D721Med (cell line): ENCODE measurements around the gene VWA8.
A peak's percentile ranks its signal among the peaks of the same experiment; 100 is the strongest.

ENCODE experiments used
- DNase-seq: peaks from one replicate; pipeline ENCODE4 v3.0.0; 2011; ENCODE audit warnings: low spot score; ENCODE audit not compliant: insufficient read length
- FAIRE-seq: peaks from 2 replicates; lab custom pipeline; 2011; peaks lifted over from hg19 to GRCh38; lab: Jason Lieb, UNC
- CTCF ChIP-seq: IDR thresholded peaks from 2 replicates; pipeline ENCODE4 v1.5.1; 2012; ENCODE audit warnings: mild to moderate bottlenecking, control low read depth; ENCODE audit not compliant: insufficient read depth; ENCODE audit errors: missing control alignments

VWA8 gene

GRCh38 chr13:41674246-41674645 lies 286.7 kb downstream of the VWA8 start:
- DNase-seq (no peak), FAIRE-seq (no peak)
- TF ChIP-seq CTCF, result no peak

DNA sequence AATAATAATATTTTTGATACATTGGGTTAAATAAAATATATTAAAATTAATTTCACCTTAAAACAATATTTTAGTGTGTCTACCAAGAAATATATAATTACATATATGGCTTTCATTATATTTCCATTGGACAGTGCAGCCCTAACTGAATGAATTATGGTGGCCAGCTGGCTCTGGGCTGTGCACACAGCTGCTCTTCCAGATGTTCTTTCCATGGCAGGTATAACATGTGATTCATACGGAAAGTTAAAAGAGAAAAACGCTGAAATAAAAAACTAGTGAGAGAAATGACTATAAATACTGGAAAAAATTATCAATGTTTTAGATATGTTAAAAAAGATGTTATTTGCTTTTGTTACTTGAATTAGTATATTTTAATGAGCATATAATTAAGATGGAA lies 287.3 kb downstream of the VWA8 start:
- no peak for FAIRE-seq
- TF ChIP-seq CTCF, result no peak
- DNase-seq, result no peak

DNA sequence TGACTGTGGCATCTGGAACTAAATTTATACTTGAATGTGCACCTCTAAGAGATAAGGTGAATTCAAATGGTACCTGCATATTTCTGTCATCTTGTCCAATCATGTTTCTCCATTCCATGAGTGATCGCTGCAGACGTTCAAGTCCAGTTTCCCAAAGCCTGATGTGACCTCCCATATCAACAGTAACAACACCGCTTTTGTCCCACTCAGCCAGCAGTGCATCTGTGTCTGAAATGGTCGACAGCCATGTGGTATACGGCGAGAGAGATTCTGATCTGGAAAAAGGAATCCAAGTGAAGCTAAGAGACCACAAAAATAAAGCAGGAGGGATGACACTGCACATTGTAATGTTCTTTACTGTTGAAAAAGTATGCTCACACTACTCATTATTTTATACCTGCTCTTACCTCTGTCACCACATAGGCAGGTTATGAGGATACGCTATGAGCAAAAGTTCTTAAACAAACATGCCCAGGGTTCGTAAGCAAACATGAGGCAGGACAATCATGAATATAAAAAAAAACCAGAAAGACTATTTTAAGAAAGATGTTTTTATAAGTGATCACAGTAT lies 290.0 kb downstream of the VWA8 start:
- FAIRE-seq, result no peak
- DNase-seq, result no peak
- TF ChIP-seq CTCF, result no peak

DNA sequence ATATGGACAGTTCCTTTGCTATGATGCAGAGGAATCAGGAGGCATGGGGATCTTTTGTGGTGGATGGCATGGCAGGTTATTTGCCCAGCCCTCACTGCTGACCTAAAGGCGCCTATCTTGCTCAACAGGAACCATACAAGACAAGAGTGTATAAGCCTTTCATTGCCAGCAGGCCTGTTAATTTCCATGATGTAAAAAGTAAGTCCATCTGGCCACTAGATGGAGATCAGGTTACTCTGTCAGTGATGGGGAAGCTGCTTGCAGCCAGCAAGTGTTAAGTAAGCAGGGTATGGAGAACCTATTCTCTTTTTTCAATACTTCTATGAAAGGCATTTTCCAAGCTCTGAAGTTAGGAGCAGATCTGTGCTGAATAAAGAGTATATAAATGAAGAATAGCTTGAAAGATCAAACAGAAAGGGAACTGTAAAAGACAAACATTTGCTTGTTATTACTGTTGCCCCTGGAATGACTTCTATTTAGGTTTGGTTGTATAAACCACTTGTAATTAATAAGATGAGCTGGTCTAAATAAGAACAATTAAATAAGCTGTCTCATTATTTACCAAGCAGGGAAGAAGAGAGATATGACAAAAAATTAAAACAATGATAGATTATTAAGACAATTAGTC lies 292.7 kb downstream of the VWA8 start:
- DNase-seq, result no peak
- FAIRE-seq, result peak; percentile 90
- TF ChIP-seq CTCF, result peak; percentile 91

GRCh38 chr13:41666644-41667043 lies 294.3 kb downstream of the VWA8 start:
- TF ChIP-seq CTCF, result no peak
- DNase-seq (no peak), FAIRE-seq (no peak)

- FAIRE-seq, result no peak
- TF ChIP-seq CTCF, result no peak
- DNase-seq, result no peak
These were observed 300.5 kb downstream of the VWA8 start for GRCh38 chr13:41660411-41660810.

GRCh38 chr13:41658057-41658661 lies 302.8 kb downstream of the VWA8 start:
- no peak for FAIRE-seq

More at GRCh38 chr13:41658057-41658661, 302.8 kb downstream of the VWA8 start:
- TF ChIP-seq CTCF, result no peak
- no peak for DNase-seq
